Spleen (tissue), 11 donors: ENCODE data around the gene PRKCE. TPM values are rescaled to one million over a fixed set of nuclear protein-coding genes. Genes with fewer than 3 reads are reported as not detected.

ENCODE experiments used
- DNase-seq: peaks from one replicate; pipeline ENCODE4 v3.0.0-alpha.2; 2020
- H3K27ac ChIP-seq, 8 donors: fragments of 200-600 bp; sonication (generic) in 7 of 8; 1 replicate in 4 of 8; 2 replicates in 4 of 8; pipeline versions ENCODE4 v1.5.0 to v1.8.0; 2016 to 2021; ENCODE audit warnings: inconsistent platforms in 4 of 8, mild to moderate bottlenecking in 4 of 8, moderate library complexity in 1 of 8
- H3K27me3 ChIP-seq, 7 donors: fragments of 200-600 bp; sonication (generic) in 6 of 7; replicated peaks in 1 of 7; 1 replicate in 4 of 7; 2 replicates in 3 of 7; pipeline versions ENCODE4 v1.5.0 to v1.8.0; 2016 to 2021; ENCODE audit warnings: inconsistent platforms in 3 of 7, mild to moderate bottlenecking in 1 of 7
- H3K36me3 ChIP-seq, 6 donors: fragments of 200-600 bp; sonication (generic) in 5 of 6; 1 replicate in 4 of 6; 2 replicates in 2 of 6; pipeline versions ENCODE4 v1.5.0 to v1.8.0; 2016 to 2021; ENCODE audit warnings: inconsistent platforms in 2 of 6
- H3K4me1 ChIP-seq, 6 donors: fragments of 200-600 bp; sonication (generic) in 5 of 6; 1 replicate in 3 of 6; 2 replicates in 3 of 6; pipeline versions ENCODE4 v1.5.0 to v1.8.0; 2016 to 2021; ENCODE audit warnings: inconsistent platforms in 3 of 6
- H3K4me3 ChIP-seq, 8 donors: fragments of 200-600 bp; sonication (generic) in 7 of 8; 1 replicate in 4 of 8; 2 replicates in 4 of 8; pipeline versions ENCODE4 v1.5.0 to v1.8.0; 2016 to 2021; ENCODE audit warnings: inconsistent platforms in 4 of 8, mild to moderate bottlenecking in 4 of 8, moderate library complexity in 2 of 8
- H3K9me3 ChIP-seq, 8 donors: fragments of 200-600 bp; sonication (generic) in 7 of 8; 1 replicate in 4 of 8; 2 replicates in 4 of 8; pipeline versions ENCODE4 v1.5.0 to v1.8.0; 2016 to 2021; ENCODE audit warnings: inconsistent platforms in 4 of 8
- CTCF ChIP-seq, 11 experiments: fragments of 200-600 bp in 7 of 11; fragments of 450-650 bp in 4 of 11; sonication (generic) in 4 of 11; IDR thresholded peaks in 8 of 11; conservative IDR thresholded peaks in 3 of 11; 1 replicate in 7 of 11; 2 replicates in 4 of 11; pipeline versions ENCODE4 v1.4.0 to v1.8.0; 2016 to 2021; ENCODE audit warnings: antibody characterized with exemption in 11 of 11, inconsistent platforms in 4 of 11, mild to moderate bottlenecking in 1 of 11
- POLR2A ChIP-seq, 3 donors: fragments of 450-650 bp; IDR thresholded peaks; one replicate each; pipeline ENCODE4 v1.5.1; 2017; ENCODE audit warnings: antibody characterized with exemption in 3 of 3, mild to moderate bottlenecking in 1 of 3
- POLR2AphosphoS5 ChIP-seq, 3 donors: sonication (generic); formaldehyde crosslinking; IDR thresholded peaks; one replicate each; pipeline ENCODE4 v1.5.1; 2017; ENCODE audit warnings: antibody characterized with exemption in 3 of 3
- WGBS, 5 donors: extraction: QIAGEN DNeasy Blood & Tissue Kit in 3 of 5; methylation state at CpG; one replicate each; pipeline versions ENCODE4 v1.1.5 to v1.1.7; 2013 to 2018; 5-methylcytosine and 5-hydroxymethylcytosine counted together
- intact Hi-C: fragments of 100-400 bp; cut with DNase I; formaldehyde crosslinking; loops from one replicate; pipeline ENCODE4 v1.15.0; 2023; ENCODE audit warnings: low total_unique reads
- polyA plus RNA-seq, 3 donors: library from polyadenylated mRNA; stranded (reverse); fragments of 200-250 nt; gene quantifications; one replicate each; pipeline ENCODE4 v1.2.1, GENCODE V29; 2013
- total RNA-seq, 7 donors: library from RNA; depleted of rRNA in 3 of 7; stranded (reverse); fragments of >200 nt in 3 of 7; fragmentation: NEBNext Ultra II Directional in 4 of 7; extraction: Animal tissue kit (Norgen Biotek cat#: 25700) in 4 of 7; gene quantifications; one replicate each; pipeline versions ENCODE4 v1.1.0 to v1.2.1, GENCODE V29; 2016 to 2021
- donor health status: healthy with polysubstance abuse.
- donor health status: DM: no; HTN: no; CAD: no; lungs with moderate emphysema.
- donor health status: DM: no; HTN: no; CAD: no.
- donor health status: Bipolar disorder and iron deficiency.
- donor health status: healthy.
- donor health status: DM: no; HTN: no; CAD: no.
- donor health status: DM: yes; HTN: yes; CAD: no.

PRKCE gene
- total and polyA plus RNA-seq, 10 donors: 2.5 to 43.6 (median 18.8) TPM

GRCh38 chr2:45711224-45711623 is 59.7 kb downstream of the PRKCE start:
- Histone ChIP-seq H3K4me1 (peaks cover 0 to 25% (median 3%) of the 10 kb centered on the region in 6 donors), H3K27me3 (no peaks in the 10 kb centered on the region), H3K9me3 (peaks cover 0 to 12% (median 3%) of the 10 kb centered on the region in 8 donors), H3K27ac (no peak overlapping the region), H3K36me3 (peaks cover 0 to 17% (median 2%) of the 10 kb centered on the region in 6 donors), H3K4me3 (no peak overlapping the region)
- 91 to 100% (median 96%) methylated on average over 2 of the region's 2 CpGs for WGBS, 5 donors
- DNase-seq: no peak
- intact Hi-C loops: no loop called here
- TF ChIP-seq POLR2AphosphoS5 (IDR thresholded peaks at IDR 0.05) (no peak), CTCF (IDR thresholded peaks at IDR 0.05 in 8 of 11, conservative IDR thresholded peaks at IDR 0.05 in 3 of 11) (no peak), POLR2A (IDR thresholded peaks at IDR 0.05) (no peak)

DNA sequence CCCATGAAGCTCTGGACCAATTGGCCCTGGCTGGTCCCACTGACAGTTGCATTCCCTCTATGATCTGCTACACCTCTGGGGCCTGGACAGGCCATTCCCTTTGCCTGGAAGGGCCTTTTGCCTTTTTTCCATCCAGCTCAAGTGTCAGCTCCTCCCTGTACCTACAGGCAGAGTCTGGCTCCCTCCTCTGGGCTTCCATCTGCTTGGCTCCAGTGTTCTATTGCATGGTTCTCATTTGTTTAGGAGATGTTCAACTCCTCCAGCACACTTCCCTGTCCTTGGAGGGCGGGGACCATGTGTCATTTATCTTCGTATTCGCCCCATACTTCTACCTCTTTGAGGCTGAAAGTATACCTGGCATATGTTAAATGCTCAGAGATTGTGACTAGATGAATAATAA is 61.1 kb downstream of the PRKCE start:
- H3K27me3 ChIP-seq: no peaks in the 10 kb centered on the region
- TF ChIP-seq POLR2A (IDR thresholded peaks at IDR 0.05) (no peak), POLR2AphosphoS5 (IDR thresholded peaks at IDR 0.05) (no peak), CTCF (IDR thresholded peaks at IDR 0.05 in 8 of 11, conservative IDR thresholded peaks at IDR 0.05 in 3 of 11) (no peak)
- peaks cover 0 to 10% (median 2%) of the 10 kb centered on the region in 6 donors for H3K36me3 ChIP-seq
- 91 to 99% (median 92%) methylated on average over 3 of the region's 3 CpGs for WGBS, 5 donors
- H3K9me3 ChIP-seq: peaks cover 0 to 12% (median 3%) of the 10 kb centered on the region in 8 donors
- H3K27ac ChIP-seq: no peak overlapping the region
- intact Hi-C loops: no loop called here
- H3K4me3 ChIP-seq: no peak overlapping the region
- no peak for DNase-seq
- H3K4me1 ChIP-seq: peaks cover 0 to 25% (median 3%) of the 10 kb centered on the region in 6 donors

- Histone ChIP-seq H3K4me3 (no peak overlapping the region), H3K4me1 (peaks cover 0 to 25% (median 3%) of the 10 kb centered on the region in 6 donors), H3K27ac (no peak overlapping the region), H3K9me3 (peaks cover 0 to 6% (median 0%) of the 10 kb centered on the region in 8 donors), H3K27me3 (no peaks in the 10 kb centered on the region), H3K36me3 (peaks cover 0 to 5% (median under 1%) of the 10 kb centered on the region in 6 donors)
- 92 to 100% (median 94%) methylated on average over 4 of the region's 4 CpGs for WGBS, 5 donors
- no peak for TF ChIP-seq POLR2AphosphoS5 (IDR thresholded peaks at IDR 0.05)
- no peak for TF ChIP-seq POLR2A (IDR thresholded peaks at IDR 0.05)
- intact Hi-C loops: no loop called here
- no peak for DNase-seq
Observed at GRCh38 chr2:45713136-45713535, 61.7 kb downstream of the PRKCE start.

DNA sequence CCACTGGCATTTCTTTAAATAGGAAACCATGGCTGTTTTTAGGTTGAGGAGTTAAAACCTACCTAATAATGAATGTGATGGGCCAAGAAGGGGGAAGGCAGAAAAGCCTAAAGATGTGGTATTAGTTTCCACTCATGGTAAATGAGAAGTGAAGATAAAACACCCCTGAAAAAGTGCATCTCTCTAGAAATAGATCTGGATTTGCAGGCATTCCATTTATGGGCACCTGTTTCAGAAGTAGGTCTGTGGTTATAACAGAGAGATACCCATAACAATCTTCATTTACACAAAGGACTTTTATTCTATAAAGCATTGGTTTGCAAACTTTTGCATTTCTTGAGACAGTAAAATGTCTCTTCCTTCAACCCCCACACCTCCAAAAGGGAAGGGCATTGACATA is 62.1 kb downstream of the PRKCE start:
- H3K36me3 ChIP-seq: peaks cover 0 to under 1% (median 0%) of the 10 kb centered on the region in 6 donors
- no peak overlapping the region for H3K4me3 ChIP-seq
- intact Hi-C loops: no loop called here
- H3K9me3 ChIP-seq: peaks cover 0 to 2% (median 0%) of the 10 kb centered on the region in 8 donors
- H3K27me3 ChIP-seq: no peaks in the 10 kb centered on the region
- H3K4me1 ChIP-seq: peaks cover 0 to 25% (median 3%) of the 10 kb centered on the region in 6 donors
- H3K27ac ChIP-seq: no peak overlapping the region
- DNase-seq: no peak
- TF ChIP-seq POLR2AphosphoS5 (IDR thresholded peaks at IDR 0.05) (no peak), POLR2A (IDR thresholded peaks at IDR 0.05) (no peak), CTCF (IDR thresholded peaks at IDR 0.05 in 8 of 11, conservative IDR thresholded peaks at IDR 0.05 in 3 of 11) (no peak)

GRCh38 chr2:45714679-45715078 is 63.2 kb downstream of the PRKCE start:
- WGBS, 5 donors: 90 to 98% (median 94%) methylated on average over 3 of the region's 3 CpGs

More at GRCh38 chr2:45714679-45715078, 63.2 kb downstream of the PRKCE start:
- no peak for DNase-seq
- H3K36me3 ChIP-seq: no peaks in the 10 kb centered on the region
- intact Hi-C loops: no loop called here
- TF ChIP-seq POLR2A (IDR thresholded peaks at IDR 0.05): no peak
- no peak for TF ChIP-seq POLR2AphosphoS5 (IDR thresholded peaks at IDR 0.05)
- no peak for TF ChIP-seq CTCF (IDR thresholded peaks at IDR 0.05 in 8 of 11, conservative IDR thresholded peaks at IDR 0.05 in 3 of 11)
- no peaks in the 10 kb centered on the region for H3K9me3 ChIP-seq
- peaks cover 0 to 25% (median 3%) of the 10 kb centered on the region in 6 donors for H3K4me1 ChIP-seq
- no peak overlapping the region for H3K4me3 ChIP-seq
- no peak overlapping the region for H3K27ac ChIP-seq
- no peaks in the 10 kb centered on the region for H3K27me3 ChIP-seq
